ENCODE measurements around the gene PLXNA2. TPM values are rescaled to one million over a fixed set of nuclear protein-coding genes. Genes with fewer than 3 reads are reported as not detected.
A peak's percentile ranks its signal among the peaks of the same experiment; 100 is the strongest.

Gene PLXNA2
- total RNA-seq, 1 experiment from 2014 or later: 69.7 TPM

DNA sequence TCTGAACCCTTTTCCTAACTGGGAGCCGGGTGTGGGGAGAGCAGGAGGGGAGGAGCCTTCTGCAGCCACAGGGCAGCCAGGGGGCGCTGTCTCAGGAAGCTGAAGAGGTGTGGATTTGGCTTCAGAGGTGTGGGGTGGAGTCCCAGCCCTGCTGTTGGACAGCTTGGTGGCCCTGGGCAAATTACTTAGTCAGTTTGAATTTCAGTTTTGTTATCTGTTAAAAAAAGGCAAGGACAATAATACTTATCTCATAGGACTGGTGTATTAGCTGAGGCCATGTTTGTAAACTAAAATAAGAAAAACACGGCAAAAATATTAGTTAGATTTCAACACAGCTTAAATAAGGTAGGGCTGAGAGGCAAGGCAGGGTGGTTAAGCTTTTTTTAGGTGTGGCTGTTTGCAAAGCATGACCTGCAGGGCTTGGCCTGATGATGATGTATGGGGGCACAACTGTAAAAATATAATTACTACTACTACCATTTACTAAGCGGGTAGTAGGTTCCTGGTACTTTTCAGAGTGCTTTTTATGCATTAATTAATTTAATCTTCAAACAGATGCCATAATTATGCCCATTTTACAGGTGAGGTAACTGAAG, 111.8 kb downstream of the PLXNA2 start:
- Mint-ChIP-seq H3K36me3 (ENCODE audit: insufficient read depth, unreplicated experiment) (peaks cover 18% of the 10 kb centered on the region), H3K27me3 (ENCODE audit: insufficient read depth, unreplicated experiment) (no peaks in the 10 kb centered on the region), H3K27ac (ENCODE audit: low read depth, unreplicated experiment) (peak overlapping the region; percentile 74), H3K4me1 (ENCODE audit: insufficient read depth, unreplicated experiment) (peaks cover 31% of the 10 kb centered on the region), H3K4me3 (ENCODE audit: unreplicated experiment) (peak overlapping the region; percentile 12), H3K9me3 (ENCODE audit: unreplicated experiment) (no peaks in the 10 kb centered on the region)
- ChIA-PET POLR2A (interaction anchor here (0.7 to 6.1 kb wide), 19 partner anchors 9 to 111 kb away, joined by 3 to 84 read pairs (median 4); partner anchors contain the start of gene PLXNA2), CTCF (interaction anchor here (0.6 to 14.2 kb wide), 48 partner anchors 9 to 1116 kb away, joined by 3 to 586 read pairs (median 6); partner anchors contain the start of gene PLXNA2)
- DNase-seq (ENCODE audit: unreplicated experiment): peak; percentile 96
- intact Hi-C loops (cut with micrococcal nuclease): loop anchor here (1.0 to 5.0 kb wide), 7 partner anchors 24 to 112 kb away; partner anchors contain the start of gene PLXNA2
- BruUV-seq (replicated peaks): no TSS peak
- TF ChIP-seq, protein P1, sequence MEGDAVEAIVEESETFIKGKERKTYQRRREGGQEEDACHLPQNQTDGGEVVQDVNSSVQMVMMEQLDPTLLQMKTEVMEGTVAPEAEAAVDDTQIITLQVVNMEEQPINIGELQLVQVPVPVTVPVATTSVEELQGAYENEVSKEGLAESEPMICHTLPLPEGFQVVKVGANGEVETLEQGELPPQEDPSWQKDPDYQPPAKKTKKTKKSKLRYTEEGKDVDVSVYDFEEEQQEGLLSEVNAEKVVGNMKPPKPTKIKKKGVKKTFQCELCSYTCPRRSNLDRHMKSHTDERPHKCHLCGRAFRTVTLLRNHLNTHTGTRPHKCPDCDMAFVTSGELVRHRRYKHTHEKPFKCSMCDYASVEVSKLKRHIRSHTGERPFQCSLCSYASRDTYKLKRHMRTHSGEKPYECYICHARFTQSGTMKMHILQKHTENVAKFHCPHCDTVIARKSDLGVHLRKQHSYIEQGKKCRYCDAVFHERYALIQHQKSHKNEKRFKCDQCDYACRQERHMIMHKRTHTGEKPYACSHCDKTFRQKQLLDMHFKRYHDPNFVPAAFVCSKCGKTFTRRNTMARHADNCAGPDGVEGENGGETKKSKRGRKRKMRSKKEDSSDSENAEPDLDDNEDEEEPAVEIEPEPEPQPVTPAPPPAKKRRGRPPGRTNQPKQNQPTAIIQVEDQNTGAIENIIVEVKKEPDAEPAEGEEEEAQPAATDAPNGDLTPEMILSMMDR (IDR thresholded peaks at IDR 0.05; ENCODE audit: unreplicated experiment): peak; percentile 99

DNA sequence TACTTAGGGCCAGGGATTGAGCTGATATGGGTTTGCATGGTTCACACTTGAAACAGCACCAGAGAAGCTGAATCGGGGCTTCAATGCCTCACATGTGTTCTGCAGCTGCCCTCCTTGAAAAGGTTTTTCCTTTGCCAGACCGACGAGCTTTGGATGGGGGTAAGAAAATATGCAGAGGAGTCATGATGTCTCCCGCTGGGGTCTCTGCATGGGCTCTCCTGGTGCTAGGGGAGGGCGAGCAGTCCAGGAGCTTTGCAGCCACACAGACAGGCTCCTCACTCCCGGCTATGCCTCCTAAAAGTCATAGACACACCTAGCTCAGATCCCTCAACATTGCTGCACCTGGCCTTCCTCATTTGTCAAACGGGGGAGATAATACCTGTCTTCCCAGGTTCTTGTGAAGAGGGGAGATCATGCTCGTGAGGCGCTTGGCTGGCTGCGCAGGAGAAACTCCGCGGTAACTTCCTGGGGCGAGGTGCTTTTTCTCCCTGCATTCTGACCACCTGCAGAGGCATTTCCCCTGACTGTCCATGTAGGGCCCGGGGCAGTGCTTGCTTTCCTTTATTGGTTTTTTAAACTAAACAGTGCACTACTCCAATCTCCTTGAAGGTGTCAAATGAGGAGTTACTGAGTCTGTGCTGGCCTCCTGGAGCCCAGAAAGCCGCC, 112.4 kb downstream of the PLXNA2 start:
- H3K27ac Mint-ChIP-seq (ENCODE audit: low read depth, unreplicated experiment): peak overlapping the region; percentile 74
- H3K9me3 Mint-ChIP-seq (ENCODE audit: unreplicated experiment): no peaks in the 10 kb centered on the region
- intact Hi-C loops (cut with micrococcal nuclease): loop anchor here (1.0 to 5.0 kb wide), 7 partner anchors 23 to 113 kb away; partner anchors contain the start of gene PLXNA2
- TF ChIP-seq, protein P1 (IDR thresholded peaks at IDR 0.05; ENCODE audit: unreplicated experiment): no peak
- no peaks in the 10 kb centered on the region for H3K27me3 Mint-ChIP-seq (ENCODE audit: insufficient read depth, unreplicated experiment)
- H3K4me3 Mint-ChIP-seq (ENCODE audit: unreplicated experiment): peak overlapping the region; percentile 12
- DNase-seq (ENCODE audit: unreplicated experiment): no peak
- ChIA-PET CTCF (interaction anchor here (0.6 to 14.2 kb wide), 55 partner anchors 9 to 1116 kb away, joined by 3 to 586 read pairs (median 5); partner anchors contain the start of gene PLXNA2), POLR2A (interaction anchor here (0.7 to 6.1 kb wide), 20 partner anchors 8 to 111 kb away, joined by 3 to 84 read pairs (median 4); partner anchors contain the start of gene PLXNA2)
- BruUV-seq (replicated peaks): no TSS peak
- H3K36me3 Mint-ChIP-seq (ENCODE audit: insufficient read depth, unreplicated experiment): peaks cover 21% of the 10 kb centered on the region
- H3K4me1 Mint-ChIP-seq (ENCODE audit: insufficient read depth, unreplicated experiment): peaks cover 25% of the 10 kb centered on the region

DNA sequence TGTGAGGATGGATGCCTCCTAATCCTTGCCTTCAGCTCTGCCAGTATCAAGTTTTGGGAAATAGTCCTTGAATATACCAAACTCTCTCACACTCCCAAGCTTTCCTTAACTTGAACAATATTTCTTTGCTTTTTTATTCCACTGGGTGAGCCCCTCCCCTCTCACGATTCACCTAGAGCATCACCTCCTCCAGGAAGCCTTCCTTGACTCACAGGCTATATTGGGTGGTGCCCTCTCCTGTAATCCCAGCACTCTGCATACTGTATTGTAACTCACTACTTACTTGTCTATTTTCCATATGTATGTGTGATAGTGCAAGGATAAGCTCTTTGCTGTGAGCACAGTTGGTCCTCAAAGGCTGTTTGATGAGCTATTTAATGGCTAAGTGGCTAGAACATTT, 114.7 kb downstream of the PLXNA2 start:
- intact Hi-C loops (cut with micrococcal nuclease): no loop called here

More for the DNA sequence above, 114.7 kb downstream of the PLXNA2 start:
- ChIA-PET POLR2A (interaction anchor here (0.6 to 3.8 kb wide), 6 partner anchors 27 to 436 kb away, joined by 3 to 28 read pairs (median 4); partner anchors contain the start of gene PLXNA2), CTCF (interaction anchor here (0.5 to 14.2 kb wide), 19 partner anchors 9 to 109 kb away, joined by 3 to 586 read pairs (median 4); partner anchors contain the start of gene PLXNA2)
- no peaks in the 10 kb centered on the region for H3K27me3 Mint-ChIP-seq (ENCODE audit: insufficient read depth, unreplicated experiment)
- TF ChIP-seq, protein P1 (IDR thresholded peaks at IDR 0.05; ENCODE audit: unreplicated experiment): no peak
- no peak overlapping the region for H3K4me3 Mint-ChIP-seq (ENCODE audit: unreplicated experiment)
- peaks cover 12% of the 10 kb centered on the region for H3K4me1 Mint-ChIP-seq (ENCODE audit: insufficient read depth, unreplicated experiment)
- no peaks in the 10 kb centered on the region for H3K9me3 Mint-ChIP-seq (ENCODE audit: unreplicated experiment)
- no peak for DNase-seq (ENCODE audit: unreplicated experiment)
- H3K36me3 Mint-ChIP-seq (ENCODE audit: insufficient read depth, unreplicated experiment): peaks cover 23% of the 10 kb centered on the region
- no peak overlapping the region for H3K27ac Mint-ChIP-seq (ENCODE audit: low read depth, unreplicated experiment)
- no TSS peak for BruUV-seq (replicated peaks)
